ENCODE measurements around the gene TTC7B. TPM values are rescaled to one million over a fixed set of nuclear protein-coding genes. Genes with fewer than 3 reads are reported as not detected.

Gene TTC7B
- total RNA-seq, 1 experiment from 2014 or later, result 24.2 TPM

DNA sequence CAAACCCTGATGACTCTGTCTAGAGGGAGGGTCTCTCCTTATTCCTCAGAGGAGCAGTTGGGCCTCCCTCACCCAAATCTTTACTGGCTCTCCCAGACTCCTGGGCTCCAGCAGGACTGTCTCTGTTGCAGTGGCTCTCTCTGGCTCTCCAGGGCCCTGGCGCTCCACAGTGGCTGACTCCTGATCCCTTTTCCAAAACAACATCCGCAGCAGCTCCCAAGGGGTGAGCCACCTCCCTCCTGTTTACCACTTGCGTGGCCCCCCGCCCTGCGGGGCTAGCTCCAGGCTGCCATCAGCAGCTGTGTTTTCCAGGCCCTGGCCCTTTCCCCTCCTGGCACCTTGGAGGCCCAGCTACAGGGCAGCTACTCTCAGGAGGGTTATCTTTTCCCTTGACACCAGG is 295.9 kb downstream of the TTC7B start:
- Histone ChIP-seq H3K9me3 (replicated peaks) (no peaks in the 10 kb centered on the region), H3K27ac (no peak overlapping the region), H3K36me3 (no peaks in the 10 kb centered on the region), H3K27me3 (replicated peaks) (no peaks in the 10 kb centered on the region), H3K4me1 (replicated peaks) (peaks cover 13% of the 10 kb centered on the region), H3K4me3 (no peak overlapping the region)
- peak in 1 of 2 experiments; percentile 32 for DNase-seq (ENCODE audit: low read depth in 1 of 2, low spot score in 2 of 2)

DNA sequence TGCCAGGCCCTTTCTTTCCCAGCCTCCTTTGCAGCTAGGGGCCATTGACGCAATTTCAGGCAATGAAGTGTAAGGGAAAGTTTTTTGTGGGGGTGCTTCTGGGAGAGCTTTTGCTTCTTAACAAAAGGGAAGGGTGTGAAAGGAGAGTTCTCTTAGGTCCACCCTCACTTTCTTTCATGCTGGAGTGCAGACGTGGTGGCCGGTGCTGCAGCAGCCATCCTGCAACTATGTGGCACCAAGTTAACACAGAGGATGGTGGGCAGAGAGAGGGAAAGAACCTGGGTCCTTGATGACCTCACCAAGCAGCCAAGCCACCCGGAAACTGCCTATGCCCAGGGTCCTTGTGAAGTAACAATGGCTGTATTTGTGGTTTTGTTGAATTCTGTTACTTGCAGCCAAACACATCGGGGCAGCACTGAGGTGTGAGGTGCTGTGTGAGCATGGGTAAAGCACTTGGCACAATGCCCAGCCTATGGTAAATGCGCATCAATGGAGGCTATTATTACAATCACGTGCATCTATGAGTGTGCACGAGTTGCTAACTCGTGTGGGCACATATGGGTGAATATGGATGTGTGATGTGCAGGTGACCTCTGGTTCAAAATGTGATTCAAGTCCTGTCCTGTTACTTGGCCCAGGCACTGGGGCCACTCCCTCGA is 296.8 kb downstream of the TTC7B start:
- no peak for DNase-seq (ENCODE audit: low read depth in 1 of 2, low spot score in 2 of 2)
- no peaks in the 10 kb centered on the region for H3K36me3 ChIP-seq
- no peak overlapping the region for H3K4me3 ChIP-seq
- H3K9me3 ChIP-seq (replicated peaks), result no peaks in the 10 kb centered on the region
- H3K27me3 ChIP-seq (replicated peaks), result no peaks in the 10 kb centered on the region
- peaks cover 13% of the 10 kb centered on the region for H3K4me1 ChIP-seq (replicated peaks)
- no peak overlapping the region for H3K27ac ChIP-seq

DNA sequence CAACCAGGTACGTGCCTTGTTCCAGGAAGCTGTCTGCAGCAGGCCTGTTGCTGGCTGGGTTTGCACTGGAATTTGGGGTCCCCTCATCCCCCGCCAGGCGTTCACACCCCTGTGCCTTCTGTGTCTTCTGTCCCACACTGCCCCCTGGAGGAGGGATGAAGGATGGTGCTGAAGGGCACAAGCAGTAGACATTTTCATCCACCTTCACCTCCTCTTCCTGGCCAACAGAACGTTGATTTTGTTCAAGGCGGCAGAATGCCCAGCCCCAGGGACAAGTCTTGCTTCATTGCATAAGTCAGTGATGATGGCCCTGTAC is 297.3 kb downstream of the TTC7B start:
- no peaks in the 10 kb centered on the region for H3K9me3 ChIP-seq (replicated peaks)
- peaks cover 11% of the 10 kb centered on the region for H3K4me1 ChIP-seq (replicated peaks)
- no peak overlapping the region for H3K4me3 ChIP-seq
- no peaks in the 10 kb centered on the region for H3K27me3 ChIP-seq (replicated peaks)
- DNase-seq (ENCODE audit: low read depth in 1 of 2, low spot score in 2 of 2), result no peak
- H3K36me3 ChIP-seq, result no peaks in the 10 kb centered on the region
- no peak overlapping the region for H3K27ac ChIP-seq

DNA sequence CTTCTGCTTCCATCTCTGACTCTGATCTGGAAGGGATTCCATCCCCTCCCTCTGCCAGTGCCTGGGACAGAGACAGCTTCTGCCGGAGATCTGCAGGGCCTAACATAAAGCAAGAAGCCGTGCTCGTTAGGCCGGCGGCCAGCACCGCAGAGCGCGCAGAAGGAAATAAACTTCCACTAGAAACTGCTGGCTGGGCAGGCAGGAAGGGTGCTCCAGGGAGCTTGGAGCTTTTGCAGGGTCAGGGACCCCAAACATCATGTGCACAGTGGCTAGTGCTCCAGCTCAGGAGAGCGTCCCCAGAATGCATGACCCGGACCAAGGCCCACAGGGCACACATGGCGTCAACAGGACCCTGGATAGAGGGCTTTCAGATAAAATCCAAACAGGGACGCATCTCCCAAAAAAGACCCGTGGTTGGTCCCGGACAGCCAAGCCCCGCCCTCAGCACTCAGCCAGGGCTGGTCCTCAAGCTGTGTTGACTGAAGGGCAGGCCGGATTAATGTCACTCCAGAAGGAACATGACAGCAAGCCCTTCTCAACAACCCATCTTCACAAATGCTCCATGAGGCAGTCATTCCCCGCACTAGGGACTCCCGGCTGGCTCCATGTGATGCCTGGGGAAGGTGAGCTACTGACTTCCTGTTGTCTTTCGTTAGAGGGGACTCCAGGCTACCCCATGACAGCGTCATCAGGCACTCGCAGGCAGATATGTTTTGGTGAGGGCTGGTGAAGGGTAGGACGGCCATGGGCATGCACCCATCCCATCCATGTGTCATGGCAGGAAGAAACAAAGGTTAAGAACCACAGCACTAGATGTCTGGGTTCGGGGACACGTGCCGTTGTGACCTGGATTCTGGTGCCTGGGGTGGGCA is 297.9 kb downstream of the TTC7B start:
- no peaks in the 10 kb centered on the region for H3K27me3 ChIP-seq (replicated peaks)
- H3K36me3 ChIP-seq, result no peaks in the 10 kb centered on the region
- no peak for DNase-seq (ENCODE audit: low read depth in 1 of 2, low spot score in 2 of 2)
- H3K4me3 ChIP-seq, result no peak overlapping the region
- H3K9me3 ChIP-seq (replicated peaks), result no peaks in the 10 kb centered on the region
- H3K27ac ChIP-seq, result no peak overlapping the region
- peaks cover 7% of the 10 kb centered on the region for H3K4me1 ChIP-seq (replicated peaks)

DNA sequence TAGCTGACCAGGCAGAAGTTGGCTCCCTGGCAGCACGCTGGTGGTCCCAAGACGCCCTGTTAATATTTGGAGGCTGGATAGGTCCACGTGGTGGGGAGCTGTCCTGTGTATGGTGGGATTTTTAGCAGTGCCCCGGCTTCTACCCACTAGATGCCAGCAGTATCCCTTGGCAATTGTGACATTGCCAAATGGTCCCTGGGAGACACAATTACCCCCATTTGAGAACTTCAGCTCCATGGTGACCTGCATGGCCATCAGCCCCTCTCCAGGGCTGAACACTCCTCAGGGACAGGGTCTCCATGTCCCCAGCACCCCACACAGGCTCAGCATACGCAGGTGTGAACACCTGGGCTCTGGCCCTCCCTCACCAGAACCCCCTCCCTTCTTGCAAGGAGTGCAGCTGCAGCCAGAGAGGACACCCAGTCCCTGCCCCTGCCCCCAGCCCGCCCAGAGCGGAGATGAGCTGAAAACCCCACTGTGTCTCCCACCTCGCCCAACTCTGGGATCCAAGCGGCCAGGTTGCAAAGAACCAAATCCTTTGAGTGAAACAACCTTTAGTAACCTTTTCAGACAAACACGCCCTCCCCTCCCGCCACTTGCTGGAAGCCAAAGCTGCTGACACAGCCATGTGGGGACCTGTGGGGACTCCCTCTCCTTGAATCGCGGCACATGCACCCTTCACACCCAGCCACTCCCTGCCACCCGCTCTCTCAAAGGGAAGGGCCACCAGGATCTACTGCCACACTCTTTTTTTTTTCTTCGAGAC is 299.0 kb downstream of the TTC7B start:
- no peaks in the 10 kb centered on the region for H3K27me3 ChIP-seq (replicated peaks)
- H3K36me3 ChIP-seq, result no peaks in the 10 kb centered on the region
- no peaks in the 10 kb centered on the region for H3K9me3 ChIP-seq (replicated peaks)
- H3K27ac ChIP-seq, result no peak overlapping the region
- no peak overlapping the region for H3K4me3 ChIP-seq
- DNase-seq (ENCODE audit: low read depth in 1 of 2, low spot score in 2 of 2), result no peak
- H3K4me1 ChIP-seq (replicated peaks), result no peaks in the 10 kb centered on the region

DNA sequence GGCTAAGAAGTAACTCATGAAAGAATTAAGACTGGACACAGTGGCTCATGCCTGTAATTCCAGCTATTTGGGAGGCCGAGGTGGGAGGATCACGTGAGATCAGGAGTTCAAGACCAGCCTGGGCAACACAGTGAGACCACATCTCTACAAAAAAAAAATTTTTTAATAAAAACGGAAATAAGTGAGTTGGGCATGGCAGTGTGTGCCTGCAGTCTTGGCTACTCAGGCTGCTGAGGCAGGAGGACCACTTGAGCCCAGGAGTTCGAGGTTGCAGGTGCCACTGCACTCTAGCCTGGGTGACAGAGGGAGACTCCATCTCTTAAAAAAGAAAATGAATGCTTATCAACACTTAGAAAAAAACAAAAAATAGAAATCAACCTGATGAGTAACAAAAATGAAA is 301.7 kb downstream of the TTC7B start:
- Histone ChIP-seq H3K9me3 (replicated peaks) (no peaks in the 10 kb centered on the region), H3K4me1 (replicated peaks) (no peaks in the 10 kb centered on the region), H3K27me3 (replicated peaks) (no peaks in the 10 kb centered on the region), H3K4me3 (no peak overlapping the region), H3K27ac (no peak overlapping the region), H3K36me3 (no peaks in the 10 kb centered on the region)
- DNase-seq (ENCODE audit: low read depth in 1 of 2, low spot score in 2 of 2), result no peak

DNA sequence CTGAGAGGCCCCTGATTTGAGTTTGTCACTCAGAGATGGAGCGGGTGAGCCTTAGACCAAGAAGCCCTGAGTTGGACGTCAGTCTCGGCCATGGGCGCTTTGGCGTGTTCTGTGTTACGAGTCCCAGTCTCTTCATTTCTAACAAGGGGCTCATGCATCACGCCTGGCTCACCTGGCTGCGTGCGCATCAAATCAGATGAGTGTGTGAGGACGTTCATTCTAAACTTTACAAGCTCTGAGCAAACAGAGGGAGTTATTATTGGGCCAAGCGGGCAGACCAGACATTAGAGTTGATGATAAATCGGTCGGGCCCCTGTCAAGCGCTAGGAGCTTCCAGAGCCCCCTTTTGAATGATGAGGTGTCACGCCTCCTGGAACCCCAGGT is 302.2 kb downstream of the TTC7B start:
- Histone ChIP-seq H3K9me3 (replicated peaks) (no peaks in the 10 kb centered on the region), H3K4me1 (replicated peaks) (no peaks in the 10 kb centered on the region), H3K4me3 (no peak overlapping the region), H3K27me3 (replicated peaks) (no peaks in the 10 kb centered on the region), H3K36me3 (no peaks in the 10 kb centered on the region), H3K27ac (no peak overlapping the region)
- DNase-seq (ENCODE audit: low read depth in 1 of 2, low spot score in 2 of 2), result no peak

DNA sequence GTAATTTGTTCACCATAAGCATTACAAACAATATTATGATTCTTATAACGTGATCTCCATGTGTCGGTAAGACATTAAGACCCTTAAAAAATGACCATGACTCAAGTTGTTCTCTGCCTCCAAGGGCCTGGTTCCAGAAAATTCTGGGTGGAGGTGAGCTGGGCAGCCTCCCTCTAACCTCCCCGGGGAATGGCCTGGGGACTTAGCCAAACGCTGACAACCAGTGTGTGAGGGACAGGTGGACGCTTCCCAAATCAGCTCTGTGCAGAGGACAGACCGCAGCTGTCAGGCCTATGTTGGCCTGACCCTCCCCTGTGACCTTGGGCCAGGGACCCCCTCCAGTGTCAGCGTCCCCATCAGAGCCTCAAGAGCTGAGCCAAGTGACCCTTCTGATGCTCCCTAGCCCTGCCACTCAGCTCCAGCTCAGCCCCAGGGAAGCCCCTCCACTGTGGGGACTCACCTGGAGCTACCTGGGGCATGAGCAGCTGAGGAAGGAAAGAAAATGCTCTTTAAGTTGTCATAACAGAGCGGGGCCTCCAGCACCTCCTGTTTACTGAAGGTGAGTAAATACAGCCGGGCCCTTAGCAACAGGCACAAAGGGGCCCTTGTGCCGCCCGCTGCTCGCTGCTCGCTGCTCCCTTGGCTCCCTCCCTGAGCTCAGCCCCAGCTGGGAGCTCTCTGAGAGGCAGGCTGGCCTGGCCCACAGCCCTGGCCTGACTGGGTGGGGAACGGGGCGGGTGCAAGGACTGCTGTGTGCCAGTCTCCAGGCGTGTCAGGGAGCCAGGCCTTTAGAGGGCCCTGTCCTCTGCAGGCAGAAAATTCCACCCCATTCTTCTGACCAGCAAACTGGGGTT is 302.8 kb downstream of the TTC7B start:
- Histone ChIP-seq H3K27ac (no peak overlapping the region), H3K4me1 (replicated peaks) (no peaks in the 10 kb centered on the region), H3K36me3 (no peaks in the 10 kb centered on the region), H3K4me3 (no peak overlapping the region), H3K27me3 (replicated peaks) (no peaks in the 10 kb centered on the region), H3K9me3 (replicated peaks) (no peaks in the 10 kb centered on the region)
- no peak for DNase-seq (ENCODE audit: low read depth in 1 of 2, low spot score in 2 of 2)

DNA sequence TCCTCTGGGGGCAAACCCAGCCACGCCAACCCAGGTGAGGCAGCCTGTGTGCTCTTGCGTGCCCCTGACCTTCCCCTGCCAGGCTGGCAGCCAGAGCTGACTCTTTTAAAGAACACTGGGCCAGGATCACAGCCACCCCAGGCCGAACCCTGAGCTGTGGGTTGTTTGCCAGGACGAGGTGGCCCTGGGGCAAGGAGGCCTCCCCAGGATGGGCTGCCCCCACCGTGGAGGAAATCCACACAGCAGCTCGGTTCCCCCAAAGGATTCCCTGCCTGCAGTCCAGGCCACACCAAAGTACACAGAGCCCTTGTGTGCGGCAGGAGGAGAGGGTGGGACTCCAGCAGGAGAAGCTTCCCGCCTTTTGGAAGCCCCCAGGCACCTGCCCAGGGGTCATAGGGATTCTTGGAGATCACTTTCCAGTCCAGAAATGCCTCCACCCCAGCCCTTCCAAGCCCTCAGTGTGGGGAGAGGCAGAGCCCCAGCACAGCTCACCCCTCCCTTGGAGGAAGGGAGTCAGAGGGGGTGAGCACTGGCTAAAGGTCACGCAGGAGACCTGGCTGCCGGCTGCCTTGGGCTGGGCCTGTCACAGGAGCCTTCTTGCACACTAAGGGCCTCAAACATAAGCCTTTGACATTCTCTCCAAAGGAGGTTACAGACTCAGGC is 303.8 kb downstream of the TTC7B start:
- no peaks in the 10 kb centered on the region for H3K9me3 ChIP-seq (replicated peaks)
- DNase-seq (ENCODE audit: low read depth in 1 of 2, low spot score in 2 of 2), result no peak
- H3K27me3 ChIP-seq (replicated peaks), result no peaks in the 10 kb centered on the region
- H3K27ac ChIP-seq, result no peak overlapping the region
- H3K36me3 ChIP-seq, result no peaks in the 10 kb centered on the region
- no peak overlapping the region for H3K4me3 ChIP-seq
- no peaks in the 10 kb centered on the region for H3K4me1 ChIP-seq (replicated peaks)

DNA sequence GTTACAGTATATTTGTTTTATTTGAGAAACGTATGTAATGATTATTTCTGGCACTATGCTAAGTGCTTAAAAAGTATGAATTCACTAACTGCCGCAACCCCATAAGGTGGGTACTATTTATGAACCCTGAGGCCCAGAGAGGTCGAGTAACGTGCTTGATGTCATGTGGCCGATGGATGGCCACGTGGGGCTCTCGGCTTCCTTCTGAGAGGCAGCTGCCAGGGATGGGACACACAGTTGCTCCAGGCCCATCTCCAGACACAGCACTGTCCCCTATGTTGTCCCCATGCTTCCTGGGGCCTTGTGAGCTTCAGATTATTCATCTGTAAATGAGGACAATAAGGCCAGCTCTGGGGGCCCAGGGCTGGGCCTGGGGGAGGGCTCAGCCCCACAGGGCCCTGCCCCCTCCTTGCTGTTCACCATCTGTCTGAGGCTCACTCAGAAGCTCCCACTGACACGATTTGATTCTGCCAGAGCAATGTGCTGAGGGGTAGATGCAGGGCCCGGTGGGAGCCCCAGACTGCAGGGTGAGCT is 304.4 kb downstream of the TTC7B start:
- Histone ChIP-seq H3K9me3 (replicated peaks) (no peaks in the 10 kb centered on the region), H3K27me3 (replicated peaks) (no peaks in the 10 kb centered on the region), H3K4me3 (no peak overlapping the region), H3K27ac (no peak overlapping the region), H3K4me1 (replicated peaks) (no peaks in the 10 kb centered on the region), H3K36me3 (no peaks in the 10 kb centered on the region)
- DNase-seq (ENCODE audit: low read depth in 1 of 2, low spot score in 2 of 2), result no peak

DNA sequence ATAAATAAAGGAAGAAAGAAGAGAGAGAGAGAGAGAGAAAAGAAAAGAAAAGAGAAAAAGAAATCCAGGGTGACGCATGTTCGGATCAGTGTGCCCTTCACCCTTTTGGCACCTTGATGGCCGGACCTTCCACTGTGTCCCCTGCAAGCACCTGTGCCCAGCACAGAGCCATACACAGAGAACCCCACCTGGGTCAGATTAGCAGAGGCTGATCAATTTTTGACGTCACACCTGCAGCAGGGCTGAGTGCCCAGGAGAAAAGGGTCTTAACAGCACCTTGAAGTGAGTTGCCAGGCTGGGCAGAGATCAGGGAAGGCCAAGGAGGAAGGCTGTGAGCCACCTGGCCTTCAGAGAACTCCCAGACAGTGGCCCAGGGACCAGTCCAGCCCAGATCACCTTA is 305.0 kb downstream of the TTC7B start:
- no peak overlapping the region for H3K27ac ChIP-seq
- H3K4me1 ChIP-seq (replicated peaks), result no peaks in the 10 kb centered on the region
- H3K27me3 ChIP-seq (replicated peaks), result no peaks in the 10 kb centered on the region
- H3K4me3 ChIP-seq, result no peak overlapping the region
- no peaks in the 10 kb centered on the region for H3K36me3 ChIP-seq
- no peak for DNase-seq (ENCODE audit: low read depth in 1 of 2, low spot score in 2 of 2)
- H3K9me3 ChIP-seq (replicated peaks), result no peaks in the 10 kb centered on the region

DNA sequence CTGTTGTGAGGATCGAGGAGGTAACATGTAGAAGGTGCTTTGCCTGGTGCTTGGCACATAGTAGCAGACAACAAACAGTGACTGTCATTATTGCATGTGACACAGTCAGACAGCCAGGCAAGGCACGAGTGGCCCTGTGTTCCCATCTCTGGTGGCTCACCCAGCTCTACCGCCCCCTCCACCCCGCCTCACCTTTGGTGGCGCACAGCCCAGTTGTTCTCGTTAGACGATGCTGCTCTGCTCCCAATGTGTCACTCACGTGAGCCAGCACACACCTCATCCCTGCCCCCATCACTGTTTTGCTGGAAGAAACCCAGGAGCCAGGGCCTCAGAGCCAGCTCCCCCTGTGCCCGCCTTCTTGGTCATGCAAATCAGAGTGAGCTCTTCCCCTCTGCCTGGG is 306.1 kb downstream of the TTC7B start:
- no peak overlapping the region for H3K27ac ChIP-seq

DNA sequence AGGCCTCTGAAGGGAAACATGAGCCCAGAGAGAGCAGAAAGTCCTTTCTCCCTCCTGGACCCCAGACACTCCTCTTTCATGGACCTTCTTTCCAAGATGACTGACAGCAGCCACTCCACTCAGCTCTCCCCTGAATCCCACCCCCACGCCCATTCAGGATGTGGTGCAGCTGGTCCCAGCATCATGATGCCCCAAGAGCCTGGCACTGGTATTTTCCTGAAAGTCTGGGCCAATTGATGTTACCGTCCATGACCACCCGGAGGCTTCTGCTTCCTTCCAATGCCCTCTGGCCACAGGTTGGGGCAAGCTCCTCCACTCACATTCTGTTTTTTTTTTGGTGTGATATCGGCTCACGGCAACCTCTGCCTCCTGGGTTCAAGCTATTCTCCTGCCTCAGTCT is 306.8 kb downstream of the TTC7B start:
- H3K9me3 ChIP-seq (replicated peaks), result no peaks in the 10 kb centered on the region
- no peak overlapping the region for H3K4me3 ChIP-seq
- no peak for DNase-seq (ENCODE audit: low read depth in 1 of 2, low spot score in 2 of 2)
- no peak overlapping the region for H3K27ac ChIP-seq
- no peaks in the 10 kb centered on the region for H3K27me3 ChIP-seq (replicated peaks)
- no peaks in the 10 kb centered on the region for H3K4me1 ChIP-seq (replicated peaks)
- H3K36me3 ChIP-seq, result no peaks in the 10 kb centered on the region

More for the DNA sequence above, 306.1 kb downstream of the TTC7B start:
- DNase-seq (ENCODE audit: low read depth in 1 of 2, low spot score in 2 of 2), result no peak
- Histone ChIP-seq H3K9me3 (replicated peaks) (no peaks in the 10 kb centered on the region), H3K4me1 (replicated peaks) (no peaks in the 10 kb centered on the region), H3K36me3 (no peaks in the 10 kb centered on the region), H3K27me3 (replicated peaks) (no peaks in the 10 kb centered on the region), H3K4me3 (no peak overlapping the region)
